Stomach (tissue), 4 donors: Measurements from ENCODE around the gene NFXL1.

ENCODE experiments used
- CTCF ChIP-seq, 7 experiments: fragments of 450-650 bp in 4 of 7; fragments of 200-600 bp in 3 of 7; sonication (generic) in 3 of 7; IDR thresholded peaks; one replicate each; pipeline ENCODE4 v1.5.1; 2016 to 2019; ENCODE audit warnings: antibody characterized with exemption in 7 of 7, control low read depth in 2 of 7, mild to moderate bottlenecking in 1 of 7
- EP300 ChIP-seq: sonication (generic); formaldehyde crosslinking; IDR thresholded peaks from one replicate; pipeline ENCODE4 v1.6.1; 2017; ENCODE audit warnings: antibody characterized with exemption
- POLR2AphosphoS5 ChIP-seq, 3 donors: sonication (generic); formaldehyde crosslinking; IDR thresholded peaks; one replicate each; pipeline ENCODE4 v1.6.1; 2016; ENCODE audit warnings: antibody characterized with exemption in 3 of 3

GRCh38 chr4:47837094-47837907, 77.1 kb downstream of the NFXL1 start:
- TF ChIP-seq CTCF (IDR thresholded peaks at IDR 0.05) (no peak), POLR2AphosphoS5 (IDR thresholded peaks at IDR 0.05) (no peak), EP300 (no peak)
